DMS 273 (cell line): Measurements from ENCODE around the gene TTC31.

ENCODE experiments used
- DNase-seq: peaks from one replicate; lab custom pipeline; 2025; ENCODE audit not compliant: unreplicated experiment; lab: John Stamatoyannopoulos, UW

TTC31 gene

GRCh38 chr2:74503506-74504475, 20.9 kb downstream of the TTC31 start:
- no peak for DNase-seq

GRCh38 chr2:74504591-74504990, 21.7 kb downstream of the TTC31 start:
- no peak for DNase-seq

GRCh38 chr2:74505448-74506246, 22.8 kb downstream of the TTC31 start:
- DNase-seq, result no peak

- DNase-seq, result peak; percentile 99
These were observed 24.5 kb downstream of the TTC31 start, which contains the start of gene PCGF1 for GRCh38 chr2:74507145-74507925. PCGF1 (minus strand) TSS chr2:74507695; CDS start chr2:74507668, 27 bp downstream.

GRCh38 chr2:74507926-74508520, 25.1 kb downstream of the TTC31 start:
- peak; percentile 83 for DNase-seq

GRCh38 chr2:74510272-74510671, 27.4 kb downstream of the TTC31 start:
- no peak for DNase-seq

- peak; percentile 65 for DNase-seq
These were observed 28.5 kb downstream of the TTC31 start for GRCh38 chr2:74511104-74511989.

GRCh38 chr2:74512744-74513604, 30.1 kb downstream of the TTC31 start:
- DNase-seq, result peak; percentile 23

- DNase-seq, result peak; percentile 49
These were observed 30.9 kb downstream of the TTC31 start for GRCh38 chr2:74513605-74514367.

GRCh38 chr2:74514368-74515270, 31.7 kb downstream of the TTC31 start, which contains the start of gene TLX2:
TLX2 (plus strand) TSS chr2:74514450; CDS start chr2:74514807, 357 bp downstream.
- DNase-seq, result peak; percentile 54

GRCh38 chr2:74515271-74515980, 32.5 kb downstream of the TTC31 start:
- DNase-seq, result peak; percentile 39

GRCh38 chr2:74515981-74516633, 33.2 kb downstream of the TTC31 start:
- no peak for DNase-seq

- no peak for DNase-seq
These were observed 33.8 kb downstream of the TTC31 start for GRCh38 chr2:74516650-74517049.

GRCh38 chr2:74522516-74522915, 39.6 kb downstream of the TTC31 start:
- DNase-seq, result no peak

- DNase-seq, result no peak
These were observed 41.1 kb downstream of the TTC31 start for GRCh38 chr2:74524005-74524404.
